RPMI8226 (cell line): ENCODE measurements around the gene MPDZ.
"Not testable (repeated sequence)": the region's sequence is repeated elsewhere in the genome, so short reads cannot be mapped to it uniquely, and the experiment has no call there.

Source experiments
- DNase-seq: peaks from one replicate; pipeline ENCODE4 v3.0.0-alpha.2; 2015

MPDZ gene

DNA sequence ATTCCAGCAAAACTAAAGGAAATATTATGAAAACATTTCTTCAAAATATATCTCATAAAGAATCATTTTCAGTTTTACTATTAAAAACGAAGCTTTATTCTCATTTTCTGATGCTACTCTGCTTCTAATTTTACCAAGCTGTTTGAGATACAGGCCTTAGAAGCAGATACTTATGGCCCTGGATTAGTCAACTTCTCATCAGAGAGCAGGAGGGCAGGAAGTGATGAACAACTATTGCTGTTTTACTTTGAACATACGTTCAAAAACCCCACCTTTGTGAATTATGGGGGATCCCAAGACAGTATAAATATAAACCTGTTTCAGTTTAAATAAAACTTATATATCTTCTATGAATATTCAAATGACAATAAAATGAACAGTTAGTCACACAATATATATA is 16.0 kb downstream of the MPDZ start:
- DNase-seq, result no peak

DNA sequence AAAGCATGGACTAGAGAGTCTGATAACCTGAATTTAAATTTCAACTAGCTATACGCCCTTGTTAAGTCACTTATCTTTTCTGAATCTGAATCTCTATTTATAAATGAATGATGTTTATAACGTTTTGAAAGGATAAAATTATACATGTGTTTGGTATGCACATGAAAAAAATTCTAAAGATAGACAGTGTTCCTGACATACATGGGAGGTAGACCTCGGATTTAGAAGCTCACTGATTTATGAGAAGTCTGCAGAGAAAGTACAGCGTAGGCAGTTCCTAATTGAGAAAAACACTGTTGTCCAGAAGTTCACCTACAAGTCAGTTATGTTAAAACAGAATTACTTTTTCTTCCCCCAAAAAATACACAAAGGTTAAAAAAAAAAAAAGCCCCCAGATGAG is 26.6 kb downstream of the MPDZ start:
- no peak for DNase-seq

DNA sequence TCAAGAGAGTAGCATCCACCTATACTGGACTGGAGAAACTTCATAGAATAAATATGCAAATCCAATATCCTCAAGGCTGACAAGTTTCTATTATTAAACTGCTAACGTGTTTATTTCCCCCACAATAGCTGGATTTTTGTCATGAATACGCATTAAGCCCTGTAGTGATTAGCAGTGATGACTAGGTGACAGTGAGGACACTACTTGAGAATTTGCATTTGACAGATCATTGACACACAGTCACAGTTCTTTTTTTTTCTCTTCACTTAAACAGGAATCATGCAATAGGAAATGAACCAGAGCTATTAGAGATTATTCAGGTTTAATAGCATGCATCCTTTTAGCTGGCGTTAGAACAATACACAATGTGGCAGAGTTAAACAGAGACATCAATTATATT is 35.3 kb downstream of the MPDZ start:
- no peak for DNase-seq

DNA sequence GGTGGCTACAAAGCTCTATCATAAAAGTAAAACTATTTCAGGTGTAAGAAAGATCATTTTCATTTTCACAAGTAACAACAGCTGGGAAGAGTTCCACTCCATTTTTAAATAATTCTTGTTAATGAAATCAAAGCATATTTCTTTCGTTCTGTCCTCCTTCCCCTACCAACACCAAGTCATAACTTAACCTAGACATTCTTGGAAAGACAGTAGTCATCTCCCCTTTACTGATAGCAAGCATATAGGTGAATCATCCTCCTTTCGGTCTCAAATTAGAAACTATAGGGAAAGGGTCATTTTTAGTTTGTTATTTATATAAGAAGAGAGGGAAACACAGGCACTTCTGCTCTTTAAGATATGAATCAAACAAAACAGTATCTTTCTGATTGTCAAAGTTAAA is 38.2 kb downstream of the MPDZ start:
- DNase-seq, result no peak

DNA sequence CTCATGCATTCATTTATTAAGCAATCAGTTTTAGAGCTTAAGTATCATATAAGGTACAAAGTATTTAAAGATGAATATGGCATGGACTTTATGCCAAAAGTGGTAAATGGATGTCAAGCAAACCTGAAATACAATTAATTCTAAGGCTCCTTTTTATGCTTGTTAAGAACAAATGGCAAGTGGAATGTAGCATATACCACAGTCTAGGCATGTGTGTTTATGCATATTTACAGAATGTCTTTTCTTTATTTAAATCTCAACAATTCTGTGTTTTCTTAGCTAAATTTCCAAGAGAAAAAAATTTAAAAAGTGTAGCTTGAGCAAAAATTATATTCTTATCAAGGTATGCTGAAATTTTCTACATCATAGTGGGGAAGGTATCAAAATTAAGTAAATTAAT is 39.8 kb downstream of the MPDZ start:
- DNase-seq, result no peak

DNA sequence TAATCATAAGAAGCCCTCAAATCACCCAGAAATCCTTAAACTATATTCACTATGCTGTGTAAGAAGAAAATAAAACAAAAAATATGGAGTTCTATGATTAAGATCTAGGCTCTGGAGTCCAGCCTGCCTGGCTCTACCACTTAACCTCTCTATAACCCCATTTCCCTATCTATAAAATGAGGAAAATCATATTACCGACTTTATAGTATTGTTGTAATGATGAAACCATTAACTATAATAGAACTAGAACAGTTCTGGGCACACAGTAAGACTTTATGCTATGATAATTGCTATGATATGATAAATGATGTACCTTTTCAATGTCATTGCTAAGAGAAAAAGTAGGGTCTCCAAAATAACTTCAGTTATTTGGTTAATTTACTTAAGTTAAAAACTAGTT is 40.3 kb downstream of the MPDZ start:
- no peak for DNase-seq

DNA sequence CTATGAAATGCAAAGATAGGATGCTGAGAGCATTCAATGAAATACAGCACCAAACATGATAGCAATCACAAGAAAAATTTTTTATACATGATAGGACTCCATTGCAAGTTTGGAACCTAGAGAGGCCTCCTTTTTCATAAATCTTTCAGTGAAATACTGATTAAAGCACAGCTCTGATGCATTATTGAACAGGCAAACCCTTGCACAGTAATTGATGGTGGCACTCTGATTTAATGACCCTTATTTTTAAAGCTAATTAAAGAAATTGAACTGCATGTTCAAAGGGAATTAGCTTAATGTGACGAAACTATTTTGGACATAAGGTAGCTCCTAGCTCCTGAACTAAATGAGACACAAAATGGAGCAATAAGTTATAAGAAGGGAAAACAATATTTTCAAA is 44.6 kb downstream of the MPDZ start:
- DNase-seq, result no peak

DNA sequence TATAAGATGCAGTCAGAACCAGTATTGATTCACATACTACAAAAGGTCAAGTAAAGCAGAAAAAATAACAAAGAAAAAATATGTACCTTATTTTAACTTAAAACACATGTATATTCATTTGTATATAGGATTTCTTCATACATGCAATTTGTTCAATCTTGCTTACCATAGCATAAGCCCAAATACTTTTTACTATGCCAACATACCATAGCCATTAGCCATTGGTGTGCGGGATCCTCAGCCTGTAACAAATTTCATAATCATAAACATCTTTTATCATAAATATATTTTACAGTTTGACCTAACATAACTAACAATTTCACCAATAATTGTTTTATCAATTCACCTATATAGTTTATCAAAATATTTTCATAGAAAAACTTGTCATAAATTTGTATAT is 51.1 kb downstream of the MPDZ start:
- DNase-seq, result no peak

DNA sequence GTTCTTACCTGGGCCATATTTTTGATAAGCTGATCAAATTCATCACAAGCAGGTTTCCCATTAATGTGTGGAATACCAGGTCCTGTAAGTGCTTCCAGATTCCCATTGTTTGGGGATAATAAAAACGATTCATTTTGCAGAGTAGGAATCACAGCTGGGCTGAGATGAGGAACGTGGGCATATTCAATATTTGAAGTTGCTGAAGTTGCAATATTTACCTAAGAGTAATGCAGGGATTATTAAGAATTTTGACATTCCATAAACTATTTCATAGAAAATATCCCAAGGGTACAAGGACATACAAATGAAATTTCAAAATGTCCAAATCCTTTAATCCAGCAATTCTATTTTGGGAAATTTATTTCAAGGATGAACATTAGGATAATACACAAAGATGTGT is 55.1 kb downstream of the MPDZ start:
- no peak for DNase-seq

DNA sequence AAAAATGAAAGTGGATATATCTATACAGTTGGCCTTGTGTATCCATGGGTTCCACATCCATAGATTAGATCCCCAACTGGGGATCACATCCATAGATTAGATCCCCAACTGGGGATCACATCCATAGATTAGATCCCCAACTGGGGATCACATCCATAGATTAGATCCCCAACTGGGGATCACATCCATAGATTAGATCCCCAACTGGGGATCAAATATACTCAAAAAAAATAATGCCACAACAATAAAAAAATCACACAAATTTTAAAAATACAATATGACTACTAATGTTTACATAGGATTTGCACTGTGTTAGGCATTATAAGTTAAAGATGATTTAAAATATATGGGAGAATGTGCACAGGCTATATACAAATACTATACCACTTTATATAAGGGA is 56.8 kb downstream of the MPDZ start:
- DNase-seq, result not testable (repeated sequence)

DNA sequence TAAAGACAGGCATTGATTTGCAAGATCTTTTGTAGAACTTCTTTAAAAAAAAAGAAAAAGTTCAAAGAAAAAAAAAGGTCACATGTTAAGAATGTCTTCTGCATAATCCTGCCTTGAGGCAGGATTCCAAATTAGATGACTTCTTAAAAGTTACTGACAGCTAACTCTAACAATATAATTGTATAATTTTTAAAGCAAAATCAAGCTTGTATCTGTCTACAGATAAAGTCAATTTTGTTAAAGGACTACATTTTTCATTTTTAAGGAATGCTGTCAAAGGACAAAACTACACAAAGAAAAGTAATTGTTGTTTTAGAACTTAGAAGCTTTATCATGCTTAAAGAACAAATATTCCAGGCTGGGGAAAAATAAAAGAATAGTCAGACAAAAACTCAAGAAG is 57.8 kb downstream of the MPDZ start:
- DNase-seq, result no peak

DNA sequence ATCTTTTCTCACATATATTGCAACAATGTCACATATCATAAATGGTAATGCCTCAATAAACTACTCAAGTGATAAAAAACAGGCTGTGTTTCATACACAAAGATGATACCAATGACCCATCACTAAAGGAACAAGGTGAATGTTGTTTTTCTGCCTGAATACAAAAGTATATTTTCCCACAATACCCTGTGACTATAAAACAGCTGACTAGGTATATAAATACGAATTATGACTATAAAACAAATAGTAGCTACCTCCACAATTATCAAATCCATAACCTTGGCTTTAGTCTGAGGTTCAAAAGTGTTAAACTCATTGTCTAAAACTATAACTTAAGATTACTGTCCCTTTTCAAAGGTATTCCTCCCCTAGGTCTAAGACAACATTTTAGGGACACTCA is 58.7 kb downstream of the MPDZ start:
- no peak for DNase-seq

DNA sequence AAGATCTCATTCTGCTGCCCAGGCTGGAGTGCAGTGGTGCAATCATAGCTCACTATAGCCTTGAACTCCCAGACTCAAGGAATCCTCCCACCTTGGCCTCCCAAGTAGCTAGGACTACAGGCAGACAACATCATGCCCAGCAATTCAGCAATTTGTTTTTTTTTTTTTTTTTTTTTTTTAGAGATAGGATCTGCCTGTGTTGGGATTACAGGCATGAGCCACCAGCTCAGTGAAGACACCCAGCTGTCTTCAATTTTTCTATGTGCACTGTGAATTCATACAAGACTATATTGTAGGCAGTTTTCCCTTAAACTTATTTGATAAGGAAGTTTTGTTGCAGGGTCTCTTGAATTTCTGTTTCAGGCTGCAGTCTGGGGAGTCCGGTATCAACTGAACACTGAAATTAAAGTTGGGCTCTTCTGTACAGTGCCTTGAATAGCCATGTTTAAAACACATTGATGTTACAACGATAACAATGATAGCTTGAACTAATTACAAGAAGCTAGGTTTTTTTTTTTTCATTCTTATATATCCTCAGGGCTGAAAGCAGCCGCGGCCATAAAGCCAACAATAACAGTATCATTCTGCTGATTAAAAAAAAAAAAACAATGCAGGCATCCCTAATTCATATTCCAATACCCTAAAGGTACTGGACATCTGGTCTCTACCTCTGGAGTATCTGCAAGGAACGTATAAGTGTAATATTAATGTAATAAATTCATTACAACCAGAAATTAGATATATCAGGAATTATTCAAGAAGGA is 63.5 kb downstream of the MPDZ start:
- no peak for DNase-seq

DNA sequence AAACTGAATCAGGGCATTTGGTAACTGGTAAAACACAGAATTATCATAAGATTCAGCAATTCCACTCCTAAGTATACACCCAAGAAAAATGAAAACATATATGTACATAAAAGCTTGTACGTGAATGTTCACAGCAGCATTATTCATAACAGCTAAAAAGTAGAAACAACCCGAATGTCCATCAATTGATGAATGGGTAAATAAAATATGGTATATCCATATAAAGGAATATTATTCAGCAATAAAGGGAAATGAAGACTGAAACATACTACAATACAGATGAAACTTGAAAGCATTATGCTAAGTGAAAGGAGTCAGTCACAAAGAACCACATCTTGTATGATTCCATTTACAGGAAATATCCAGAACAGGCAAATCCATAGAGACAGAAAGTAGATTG is 65.5 kb downstream of the MPDZ start:
- DNase-seq, result no peak

DNA sequence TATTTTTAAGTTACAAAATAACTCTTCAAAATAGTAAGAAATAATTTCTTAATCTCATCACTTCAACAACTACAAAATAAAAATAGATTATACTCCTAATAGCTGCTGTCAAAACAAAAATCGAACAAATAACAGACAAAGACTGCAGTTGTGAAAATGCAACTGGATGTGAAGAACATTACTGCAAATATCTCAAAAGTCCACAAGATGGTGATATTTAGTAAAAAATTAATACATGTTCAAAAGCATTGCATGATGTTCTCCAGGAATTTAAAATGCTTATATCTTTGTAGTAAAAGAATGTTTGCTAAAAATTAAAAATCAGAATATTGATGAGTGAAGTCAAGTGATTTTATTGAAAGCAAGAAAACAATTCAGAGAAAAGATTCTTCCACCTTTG is 66.2 kb downstream of the MPDZ start:
- DNase-seq, result no peak

DNA sequence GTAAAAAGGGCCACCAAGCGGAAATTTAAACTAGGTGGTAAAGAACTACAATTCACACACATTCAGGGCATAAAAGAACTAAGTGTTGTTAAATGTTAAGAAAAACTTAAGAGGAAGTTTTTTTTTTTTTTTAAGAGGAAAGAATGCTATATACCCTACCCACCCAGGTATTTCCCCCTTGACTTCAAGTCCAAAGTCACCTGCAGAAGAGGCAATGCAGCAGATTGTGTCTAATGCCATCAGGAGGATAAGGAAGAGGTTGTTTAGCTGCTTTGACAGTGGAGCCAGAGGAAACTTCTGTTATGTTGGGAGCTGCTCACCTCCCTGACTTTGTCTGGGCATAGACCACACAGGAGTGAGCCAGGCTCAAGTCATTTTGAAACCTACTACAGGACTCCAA is 69.2 kb downstream of the MPDZ start:
- no peak for DNase-seq

DNA sequence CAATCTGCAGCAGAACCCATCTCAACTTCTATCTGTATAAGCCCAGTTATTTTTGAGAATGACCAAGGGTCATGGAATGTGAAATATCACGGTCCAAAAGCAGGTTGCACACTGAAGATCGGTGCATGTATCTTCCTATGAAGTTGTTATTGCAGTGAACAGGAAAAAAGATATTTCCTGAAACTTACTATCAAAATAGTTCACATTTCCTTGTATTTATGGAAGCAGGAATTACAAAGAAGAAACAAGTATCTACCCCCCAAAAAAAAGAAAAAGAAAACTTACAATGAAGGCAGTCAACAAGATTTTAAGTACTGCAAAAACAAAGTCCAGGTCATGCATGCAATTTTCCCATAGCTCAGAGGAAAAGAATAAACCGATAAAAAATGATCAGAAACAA is 70.0 kb downstream of the MPDZ start:
- DNase-seq, result no peak

DNA sequence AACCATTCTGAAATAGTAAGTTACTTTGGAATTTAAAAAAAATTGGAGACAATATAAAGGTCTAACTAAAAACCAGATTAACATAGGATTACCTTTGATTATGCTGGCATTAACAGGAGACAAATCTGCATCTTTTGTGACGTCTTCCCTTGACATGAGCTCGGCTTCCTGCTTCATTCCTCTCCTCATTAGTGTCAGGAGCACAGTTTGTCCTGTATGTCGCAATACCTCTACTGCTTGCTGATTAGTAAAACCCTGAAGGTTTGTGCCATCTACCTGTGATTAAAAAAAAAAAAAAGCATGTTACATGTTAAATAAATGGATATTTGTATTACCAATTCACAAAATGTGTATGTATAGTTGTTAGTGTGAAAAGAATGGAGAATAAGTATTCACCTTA is 73.7 kb downstream of the MPDZ start:
- DNase-seq, result no peak

DNA sequence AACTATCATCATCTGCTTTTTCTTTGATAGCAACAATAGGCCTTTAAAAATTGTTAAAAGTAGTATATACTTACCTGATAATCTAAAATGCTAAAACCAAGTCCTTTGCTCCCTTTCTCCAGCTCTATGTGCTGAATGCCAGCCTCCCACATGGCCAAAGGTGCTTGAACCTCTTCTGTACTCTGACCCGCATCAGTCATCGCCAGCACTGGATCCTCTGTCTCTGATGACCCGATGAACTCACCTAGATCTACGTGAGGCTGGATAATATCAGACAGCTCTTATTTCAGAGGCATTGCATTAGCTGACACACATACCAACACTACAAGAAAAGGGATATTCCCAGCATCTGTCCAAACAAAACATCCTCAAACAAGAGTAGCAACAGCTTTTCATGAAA is 89.5 kb downstream of the MPDZ start:
- no peak for DNase-seq

DNA sequence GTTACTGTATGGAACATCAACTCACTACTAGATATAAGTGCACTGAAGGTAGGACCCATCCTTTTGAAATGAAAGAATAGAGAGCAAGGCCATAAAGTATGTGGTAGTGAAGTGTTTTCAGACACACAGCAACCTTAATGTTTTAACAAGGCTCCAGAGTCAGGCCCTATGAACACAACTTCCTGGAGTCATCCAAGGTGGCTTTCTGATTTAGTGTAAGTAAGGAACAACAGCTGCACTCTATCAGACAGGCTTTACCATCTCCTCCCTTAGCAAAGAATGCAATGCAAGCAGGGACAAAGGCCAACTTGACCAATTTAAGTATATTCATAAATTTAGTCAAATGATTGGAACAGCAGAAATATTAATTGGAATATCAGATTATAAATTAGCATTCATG is 90.1 kb downstream of the MPDZ start:
- DNase-seq, result no peak

DNA sequence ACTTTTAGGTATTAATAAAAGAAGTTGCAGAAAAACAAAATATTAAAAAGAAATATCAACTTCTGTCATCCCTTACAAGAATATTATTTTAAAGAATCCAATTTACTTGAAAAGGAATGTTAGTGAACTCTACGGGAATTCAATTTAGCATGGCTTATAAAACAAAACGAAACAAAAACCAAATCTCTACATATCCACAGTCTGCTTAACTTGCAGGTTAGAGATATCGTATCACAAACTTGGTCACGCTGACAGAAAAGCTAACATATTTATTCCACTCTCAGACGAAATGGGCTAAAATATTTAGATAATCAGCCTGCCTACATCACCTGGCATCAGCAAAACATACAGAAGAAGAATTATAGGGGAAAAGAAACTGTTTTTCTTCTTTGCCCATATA is 92.7 kb downstream of the MPDZ start:
- DNase-seq, result no peak

DNA sequence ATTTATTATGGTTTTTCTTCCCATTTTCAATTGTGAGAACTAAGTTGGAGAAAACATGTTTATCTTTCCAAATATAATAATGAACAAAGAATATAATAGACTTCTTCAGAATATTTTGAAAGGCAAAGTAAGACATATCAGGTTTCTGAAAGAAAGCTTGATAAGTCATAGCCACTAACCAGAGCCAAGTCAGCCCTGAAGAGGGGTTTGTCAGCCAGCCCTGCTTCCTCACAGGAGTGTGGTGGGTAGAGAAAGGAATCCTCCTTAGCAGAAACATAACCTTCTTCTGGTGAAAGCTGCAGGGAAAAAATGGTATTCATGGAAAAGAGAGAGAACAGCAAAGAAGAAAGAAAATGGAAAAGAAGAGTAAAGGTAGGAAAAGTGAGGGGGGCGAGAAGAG is 93.4 kb downstream of the MPDZ start:
- DNase-seq, result no peak

DNA sequence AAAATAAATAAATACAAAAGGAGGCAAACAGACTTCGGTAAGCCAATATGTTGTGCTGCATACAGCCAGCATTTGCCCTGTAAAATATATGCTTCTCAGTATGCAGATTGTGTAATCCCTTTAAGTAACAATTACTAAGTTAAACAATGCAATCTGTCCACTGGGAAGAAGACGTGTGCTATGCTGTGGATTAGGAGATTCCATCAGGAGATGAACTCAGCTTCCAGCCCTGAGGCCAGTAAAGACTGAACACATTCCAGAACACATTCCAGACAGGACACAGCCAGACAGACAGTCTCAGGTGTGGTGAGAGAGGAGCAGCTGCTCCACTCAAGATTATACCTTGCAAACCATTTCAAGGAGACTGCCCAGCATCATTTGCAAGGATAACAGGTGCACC is 97.8 kb downstream of the MPDZ start:
- DNase-seq, result no peak

DNA sequence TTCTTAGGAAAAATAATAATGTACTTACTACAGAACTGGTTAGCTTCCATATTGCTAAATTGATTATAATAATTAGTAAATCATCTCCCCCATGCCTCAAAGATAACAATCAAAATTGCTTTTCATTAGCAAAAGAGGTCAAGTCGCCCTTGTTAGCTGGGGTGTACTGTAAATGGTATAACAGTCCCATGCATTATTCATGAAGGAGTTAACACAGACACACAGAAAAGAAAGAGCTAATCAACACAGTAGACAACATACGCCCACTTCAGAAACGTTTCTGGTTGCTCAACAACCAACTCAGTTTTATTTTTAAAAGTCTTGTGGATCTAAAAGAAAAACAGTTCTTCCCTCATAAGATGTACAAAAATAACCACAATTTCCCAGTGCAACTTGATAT is 100.2 kb downstream of the MPDZ start:
- no peak for DNase-seq

DNA sequence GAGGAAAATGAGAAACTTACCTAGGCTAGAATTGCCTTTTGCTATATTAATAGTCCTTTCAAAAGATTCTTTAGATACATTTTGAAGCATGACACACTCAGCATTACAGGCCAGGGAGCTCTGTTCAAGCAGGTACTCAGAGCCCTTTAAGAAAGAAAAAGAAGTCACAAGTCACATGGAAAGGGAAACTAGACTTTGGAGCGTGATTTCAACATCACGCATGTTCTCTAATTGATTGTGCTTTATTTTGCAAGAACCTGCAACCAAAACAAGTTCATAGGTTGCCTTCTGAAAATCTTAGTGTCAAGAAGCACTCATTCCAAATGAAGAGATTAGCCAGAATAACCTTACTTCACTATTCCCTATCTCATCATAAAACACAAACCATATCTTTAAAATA is 103.8 kb downstream of the MPDZ start:
- DNase-seq, result no peak
